ENCODE results near the gene EVC.
A peak's percentile ranks its signal among the peaks of the same experiment; 100 is the strongest.

Gene EVC

GRCh38 chr4:5713861-5714260 lies 2.9 kb downstream of the EVC start:
- Histone ChIP-seq H2BK120ac (ENCODE audit: low read depth, low read length) (no peak overlapping the region), H3K36me3 (ENCODE audit: control insufficient read depth, insufficient read depth, low read length) (no peaks in the 10 kb centered on the region), H2BK15ac (replicated peaks; ENCODE audit: low read depth) (no peak overlapping the region), H3K4me1 (ENCODE audit: control insufficient read depth, low read depth, low read length) (peaks cover 6% of the 10 kb centered on the region), H3K4me3 (ENCODE audit: low read length) (no peak overlapping the region), H3K27me3 (ENCODE audit: insufficient read depth, low read length, poor library complexity) (no peaks in the 10 kb centered on the region), H3K79me1 (ENCODE audit: low read length) (peaks cover 12% of the 10 kb centered on the region), H4K5ac (ENCODE audit: low read length) (no peak overlapping the region), H2BK5ac (ENCODE audit: low read length) (no peak overlapping the region), H3K4ac (ENCODE audit: low read depth, low read length) (no peak overlapping the region), H2AK5ac (ENCODE audit: low read length) (no peak overlapping the region), H3K9ac (ENCODE audit: low read length) (no peak overlapping the region), H3K27ac (ENCODE audit: low read depth, low read length) (no peak overlapping the region), H3K18ac (ENCODE audit: low read length) (no peak overlapping the region), H3K4me2 (ENCODE audit: low read length) (no peak overlapping the region), H3K79me2 (ENCODE audit: control insufficient read depth, insufficient read depth, low read length) (peaks cover 1% of the 10 kb centered on the region), H3K56ac (ENCODE audit: low read length) (no peak overlapping the region), H4K8ac (ENCODE audit: low read depth, low read length) (no peak overlapping the region), H3K23ac (ENCODE audit: low read length) (no peak overlapping the region)
- DNase-seq = no peak
- WGBS (ENCODE audit: extremely low coverage, insufficient coverage, low lambda C conversion rate) = no CpG with 5 or more reads among the region's 6 CpGs

- Histone ChIP-seq H3K27ac (ENCODE audit: low read depth, low read length) (no peak overlapping the region), H2AK5ac (ENCODE audit: low read length) (no peak overlapping the region), H4K5ac (ENCODE audit: low read length) (no peak overlapping the region), H2BK5ac (ENCODE audit: low read length) (no peak overlapping the region), H3K79me1 (ENCODE audit: low read length) (peaks cover 12% of the 10 kb centered on the region), H3K4ac (ENCODE audit: low read depth, low read length) (no peak overlapping the region), H3K36me3 (ENCODE audit: control insufficient read depth, insufficient read depth, low read length) (peaks cover 2% of the 10 kb centered on the region), H3K27me3 (ENCODE audit: insufficient read depth, low read length, poor library complexity) (no peaks in the 10 kb centered on the region), H3K56ac (ENCODE audit: low read length) (no peak overlapping the region), H3K4me3 (ENCODE audit: low read length) (no peak overlapping the region), H2BK15ac (replicated peaks; ENCODE audit: low read depth) (no peak overlapping the region), H4K8ac (ENCODE audit: low read depth, low read length) (no peak overlapping the region), H3K4me2 (ENCODE audit: low read length) (no peak overlapping the region), H3K9ac (ENCODE audit: low read length) (no peak overlapping the region), H2BK120ac (ENCODE audit: low read depth, low read length) (no peak overlapping the region), H3K23ac (ENCODE audit: low read length) (no peak overlapping the region), H3K4me1 (ENCODE audit: control insufficient read depth, low read depth, low read length) (peaks cover 6% of the 10 kb centered on the region), H3K18ac (ENCODE audit: low read length) (no peak overlapping the region), H3K79me2 (ENCODE audit: control insufficient read depth, insufficient read depth, low read length) (peaks cover 1% of the 10 kb centered on the region)
- no CpG with 5 or more reads among the region's 2 CpGs for WGBS (ENCODE audit: extremely low coverage, insufficient coverage, low lambda C conversion rate)
- no peak for DNase-seq
Measured at GRCh38 chr4:5715357-5715756, 4.4 kb downstream of the EVC start.

DNA sequence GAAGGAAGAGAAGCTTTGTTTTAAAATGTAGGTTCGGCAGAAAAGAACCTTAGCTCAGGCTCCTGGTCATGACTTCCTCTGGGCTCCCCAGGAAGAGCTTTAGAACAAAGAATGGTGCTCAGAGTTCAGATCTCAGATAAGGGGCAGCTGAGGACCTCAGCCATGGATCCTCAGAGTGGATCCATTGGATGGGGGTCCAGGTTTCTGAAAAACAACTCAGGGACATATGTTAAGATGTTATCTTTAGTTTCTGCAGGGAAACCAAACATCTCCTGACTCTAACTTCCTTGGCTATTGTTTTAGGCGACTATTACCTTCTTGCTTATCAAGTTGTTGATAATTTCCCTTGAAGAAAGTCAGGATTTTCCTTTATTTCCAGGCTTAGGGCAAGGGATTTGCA lies 5.4 kb downstream of the EVC start:
- Histone ChIP-seq H3K4ac (ENCODE audit: low read depth, low read length) (no peak overlapping the region), H3K27ac (ENCODE audit: low read depth, low read length) (no peak overlapping the region), H4K5ac (ENCODE audit: low read length) (no peak overlapping the region), H2AK5ac (ENCODE audit: low read length) (no peak overlapping the region), H3K18ac (ENCODE audit: low read length) (no peak overlapping the region), H3K36me3 (ENCODE audit: control insufficient read depth, insufficient read depth, low read length) (peaks cover 2% of the 10 kb centered on the region), H3K23ac (ENCODE audit: low read length) (no peak overlapping the region), H3K4me1 (ENCODE audit: control insufficient read depth, low read depth, low read length) (peaks cover 5% of the 10 kb centered on the region), H3K56ac (ENCODE audit: low read length) (peak overlapping the region; percentile 40), H3K4me2 (ENCODE audit: low read length) (no peak overlapping the region), H2BK120ac (ENCODE audit: low read depth, low read length) (no peak overlapping the region), H3K79me1 (ENCODE audit: low read length) (peaks cover 12% of the 10 kb centered on the region), H3K79me2 (ENCODE audit: control insufficient read depth, insufficient read depth, low read length) (peaks cover 1% of the 10 kb centered on the region), H3K9ac (ENCODE audit: low read length) (no peak overlapping the region), H3K27me3 (ENCODE audit: insufficient read depth, low read length, poor library complexity) (no peaks in the 10 kb centered on the region), H2BK5ac (ENCODE audit: low read length) (no peak overlapping the region), H2BK15ac (replicated peaks; ENCODE audit: low read depth) (no peak overlapping the region), H4K8ac (ENCODE audit: low read depth, low read length) (no peak overlapping the region), H3K4me3 (ENCODE audit: low read length) (no peak overlapping the region)
- no CpG with 5 or more reads among the region's 2 CpGs for WGBS (ENCODE audit: extremely low coverage, insufficient coverage, low lambda C conversion rate)
- DNase-seq = peak; percentile 63

DNA sequence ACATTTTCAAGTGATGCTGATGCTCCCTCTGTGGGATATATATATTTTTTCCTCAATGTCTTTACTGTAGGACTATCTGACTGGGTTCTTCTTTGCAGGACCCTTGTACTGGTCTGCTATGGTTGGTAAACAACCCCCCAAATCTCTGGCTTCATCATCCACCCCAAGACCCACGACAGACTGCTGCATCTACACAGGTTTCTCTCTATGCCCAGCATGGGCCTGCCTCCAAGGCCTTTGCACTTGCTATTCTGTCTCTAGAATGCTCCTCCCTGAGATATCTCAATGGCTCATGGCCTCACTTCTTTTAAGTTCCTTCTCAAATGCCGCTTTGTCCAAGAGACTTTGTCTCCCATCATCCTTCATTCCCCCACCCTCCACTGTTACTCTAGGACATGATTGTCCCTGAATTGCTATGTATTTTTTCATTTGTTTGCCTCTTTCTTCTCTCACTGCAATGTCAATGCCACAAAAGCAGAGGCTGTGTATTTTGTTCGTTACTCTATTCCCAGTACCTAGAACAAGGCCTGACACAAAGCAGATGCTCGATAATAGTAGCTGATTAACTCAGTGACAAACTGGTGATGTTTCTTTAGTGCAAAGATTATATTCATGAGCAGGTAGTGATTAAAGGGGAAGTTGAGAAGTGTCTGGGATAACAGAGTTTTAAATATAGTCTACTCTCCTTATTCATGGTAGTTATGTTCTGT lies 6.6 kb downstream of the EVC start:
- Histone ChIP-seq H3K79me1 (ENCODE audit: low read length) (peaks cover 5% of the 10 kb centered on the region), H3K27me3 (ENCODE audit: insufficient read depth, low read length, poor library complexity) (no peaks in the 10 kb centered on the region), H2BK5ac (ENCODE audit: low read length) (no peak overlapping the region), H2AK5ac (ENCODE audit: low read length) (no peak overlapping the region), H3K56ac (ENCODE audit: low read length) (no peak overlapping the region), H3K79me2 (ENCODE audit: control insufficient read depth, insufficient read depth, low read length) (no peaks in the 10 kb centered on the region), H3K4me2 (ENCODE audit: low read length) (no peak overlapping the region), H2BK120ac (ENCODE audit: low read depth, low read length) (no peak overlapping the region), H3K9ac (ENCODE audit: low read length) (no peak overlapping the region), H3K18ac (ENCODE audit: low read length) (peak overlapping the region; percentile 34), H3K4me3 (ENCODE audit: low read length) (no peak overlapping the region), H4K5ac (ENCODE audit: low read length) (no peak overlapping the region), H3K4ac (ENCODE audit: low read depth, low read length) (no peak overlapping the region), H2BK15ac (replicated peaks; ENCODE audit: low read depth) (no peak overlapping the region), H3K4me1 (ENCODE audit: control insufficient read depth, low read depth, low read length) (no peaks in the 10 kb centered on the region), H3K36me3 (ENCODE audit: control insufficient read depth, insufficient read depth, low read length) (peaks cover 2% of the 10 kb centered on the region), H4K8ac (ENCODE audit: low read depth, low read length) (no peak overlapping the region), H3K23ac (ENCODE audit: low read length) (no peak overlapping the region), H3K27ac (ENCODE audit: low read depth, low read length) (no peak overlapping the region)
- no CpG with 5 or more reads among the region's 4 CpGs for WGBS (ENCODE audit: extremely low coverage, insufficient coverage, low lambda C conversion rate)
- no peak for DNase-seq

DNA sequence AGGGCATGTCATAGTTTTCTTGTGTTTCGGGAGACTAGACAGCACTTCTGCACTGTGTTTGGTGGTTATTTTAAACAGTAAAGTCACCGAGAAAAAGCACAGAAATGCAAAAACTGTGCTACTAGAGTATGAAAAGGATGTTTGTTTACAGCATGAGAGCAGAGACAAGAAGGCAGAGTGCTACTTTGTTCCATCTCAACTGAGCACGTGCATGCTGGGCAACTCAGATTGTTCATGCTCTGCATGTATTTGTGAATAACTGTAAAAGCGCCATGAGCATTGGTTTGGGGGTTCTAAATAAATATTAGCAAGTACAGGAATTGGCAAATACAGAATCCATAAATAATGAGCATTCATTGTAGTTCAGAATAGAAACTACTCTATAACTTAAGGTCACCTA lies 7.4 kb downstream of the EVC start:
- Histone ChIP-seq H3K9ac (ENCODE audit: low read length) (no peak overlapping the region), H3K79me1 (ENCODE audit: low read length) (peaks cover 2% of the 10 kb centered on the region), H3K4me1 (ENCODE audit: control insufficient read depth, low read depth, low read length) (no peaks in the 10 kb centered on the region), H4K8ac (ENCODE audit: low read depth, low read length) (no peak overlapping the region), H2BK5ac (ENCODE audit: low read length) (no peak overlapping the region), H3K36me3 (ENCODE audit: control insufficient read depth, insufficient read depth, low read length) (peaks cover 2% of the 10 kb centered on the region), H3K23ac (ENCODE audit: low read length) (no peak overlapping the region), H3K27ac (ENCODE audit: low read depth, low read length) (no peak overlapping the region), H2BK15ac (replicated peaks; ENCODE audit: low read depth) (no peak overlapping the region), H4K5ac (ENCODE audit: low read length) (no peak overlapping the region), H3K4me3 (ENCODE audit: low read length) (no peak overlapping the region), H3K18ac (ENCODE audit: low read length) (no peak overlapping the region), H3K4me2 (ENCODE audit: low read length) (no peak overlapping the region), H2BK120ac (ENCODE audit: low read depth, low read length) (no peak overlapping the region), H3K56ac (ENCODE audit: low read length) (no peak overlapping the region), H2AK5ac (ENCODE audit: low read length) (no peak overlapping the region), H3K27me3 (ENCODE audit: insufficient read depth, low read length, poor library complexity) (no peaks in the 10 kb centered on the region), H3K4ac (ENCODE audit: low read depth, low read length) (no peak overlapping the region), H3K79me2 (ENCODE audit: control insufficient read depth, insufficient read depth, low read length) (no peaks in the 10 kb centered on the region)
- DNase-seq = no peak
- WGBS (ENCODE audit: extremely low coverage, insufficient coverage, low lambda C conversion rate) = no CpG with 5 or more reads among the region's 4 CpGs
